Calu3 (cell line): Measurements from ENCODE around the gene AREL1. TPM values are rescaled to one million over a fixed set of nuclear protein-coding genes. Genes with fewer than 3 reads are reported as not detected.

Experiments
- BruUV-seq: library from RNA; stranded (reverse); fragments of 400-500 nt; replicated peaks from 2 replicates; lab custom pipeline; 2021; lab: Mats Ljungman, UMichigan
- CTCF ChIA-PET: fragments of 300-600 bp; sonication (Branson Sonifier 250); formaldehyde crosslinking; loops from one replicate; lab custom pipeline; 2022; ENCODE audit warnings: antibody characterized with exemption; lab: Charles Lee
- DNase-seq: peaks from one replicate; pipeline ENCODE4 v3.0.0; 2022
- H3K27ac Mint-ChIP-seq: one replicate; pipeline ENCODE4 v1.8.0; 2022; ENCODE audit warnings: mixed read lengths; ENCODE audit not compliant: unreplicated experiment
- H3K27me3 Mint-ChIP-seq: one replicate; pipeline ENCODE4 v1.8.0; 2022; ENCODE audit warnings: mixed read lengths; ENCODE audit not compliant: unreplicated experiment
- H3K36me3 Mint-ChIP-seq: one replicate; pipeline ENCODE4 v1.8.0; 2022; ENCODE audit warnings: mild to moderate bottlenecking, moderate library complexity, mixed read lengths; ENCODE audit not compliant: insufficient read depth, unreplicated experiment
- H3K4me1 Mint-ChIP-seq: one replicate; pipeline ENCODE4 v1.8.0; 2022; ENCODE audit warnings: mild to moderate bottlenecking, low read depth, mixed read lengths; ENCODE audit not compliant: unreplicated experiment
- H3K4me3 Mint-ChIP-seq: one replicate; pipeline ENCODE4 v1.8.0; 2022; ENCODE audit warnings: mild to moderate bottlenecking, low read depth, moderate library complexity, mixed read lengths; ENCODE audit not compliant: unreplicated experiment
- H3K9me3 Mint-ChIP-seq: one replicate; pipeline ENCODE4 v1.8.0; 2022; ENCODE audit warnings: low read depth, mixed read lengths; ENCODE audit not compliant: unreplicated experiment
- intact Hi-C: fragments of 100-400 bp; cut with micrococcal nuclease; formaldehyde crosslinking; loops from one replicate; pipeline ENCODE4 v1.10.0; 2022; ENCODE audit not compliant: unreplicated experiment
- total RNA-seq: library from RNA; stranded (reverse); gene quantifications from 2 replicates; pipeline ENCODE4 v1.2.3, GENCODE V29; 2022
- TF ChIP-seq, protein P1 (sequence below): fragments of 200-600 bp; IDR thresholded peaks from one replicate; pipeline ENCODE4 v1.8.0; 2022; ENCODE audit warnings: antibody characterized with exemption; ENCODE audit not compliant: unreplicated experiment

Gene AREL1
- total RNA-seq, 1 experiment from 2014 or later: 31.9 TPM

DNA sequence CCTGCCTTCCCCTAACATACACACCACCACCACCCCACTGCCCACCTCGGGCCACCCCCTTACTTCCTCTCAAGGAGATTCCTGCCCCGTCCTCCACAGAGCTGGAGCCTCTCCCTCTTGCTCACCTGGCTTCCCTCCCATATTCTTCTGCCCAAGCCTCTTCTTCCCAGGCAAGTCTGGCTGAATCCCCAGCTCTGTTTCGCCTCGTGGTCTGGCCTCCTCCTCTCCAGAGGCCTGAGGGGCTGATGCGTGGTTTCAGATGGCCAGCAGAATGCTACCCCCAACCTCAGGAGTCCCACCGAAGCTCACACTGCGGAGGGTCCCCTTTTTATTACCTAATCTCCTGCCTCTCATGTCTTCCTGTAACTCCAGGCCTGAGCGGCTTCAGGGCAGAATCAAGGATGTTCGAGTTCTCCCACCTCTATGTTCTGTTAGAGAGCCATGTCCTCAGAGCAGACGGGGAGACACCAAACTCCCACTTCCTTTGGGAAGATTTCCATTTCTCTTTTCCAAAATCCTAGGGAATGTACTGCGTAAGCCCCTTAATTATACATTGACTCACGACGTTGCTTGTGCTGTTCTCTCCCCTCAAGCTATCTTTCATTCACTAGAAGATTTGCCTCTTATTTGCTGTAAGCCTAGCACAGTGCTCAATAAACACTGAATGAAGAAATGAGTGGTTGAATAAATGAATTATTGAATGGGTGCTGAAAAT, 67.0 kb downstream of the AREL1 start:
- H3K4me1 Mint-ChIP-seq: no peaks in the 10 kb centered on the region

DNA sequence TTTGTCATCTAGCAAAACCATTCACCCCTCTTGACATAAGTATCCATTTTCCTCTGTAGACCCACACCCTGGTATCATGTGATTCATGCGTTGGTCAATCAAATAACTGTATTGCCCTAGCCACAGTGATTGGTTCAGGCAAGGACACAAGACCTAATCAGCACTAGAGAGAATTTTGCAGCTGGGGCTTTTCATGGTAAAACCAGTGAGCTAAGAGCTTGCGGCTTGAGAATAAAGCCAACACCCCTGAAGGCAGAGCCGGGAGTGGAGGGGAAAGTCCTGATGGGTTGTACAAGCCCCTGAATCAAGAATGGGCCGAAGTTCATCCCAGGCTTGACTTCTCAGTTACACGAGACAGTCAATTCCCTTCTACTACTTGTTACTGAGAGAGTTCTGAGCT, 67.6 kb downstream of the AREL1 start:
- no TSS peak for BruUV-seq
- TF ChIP-seq, protein P1, sequence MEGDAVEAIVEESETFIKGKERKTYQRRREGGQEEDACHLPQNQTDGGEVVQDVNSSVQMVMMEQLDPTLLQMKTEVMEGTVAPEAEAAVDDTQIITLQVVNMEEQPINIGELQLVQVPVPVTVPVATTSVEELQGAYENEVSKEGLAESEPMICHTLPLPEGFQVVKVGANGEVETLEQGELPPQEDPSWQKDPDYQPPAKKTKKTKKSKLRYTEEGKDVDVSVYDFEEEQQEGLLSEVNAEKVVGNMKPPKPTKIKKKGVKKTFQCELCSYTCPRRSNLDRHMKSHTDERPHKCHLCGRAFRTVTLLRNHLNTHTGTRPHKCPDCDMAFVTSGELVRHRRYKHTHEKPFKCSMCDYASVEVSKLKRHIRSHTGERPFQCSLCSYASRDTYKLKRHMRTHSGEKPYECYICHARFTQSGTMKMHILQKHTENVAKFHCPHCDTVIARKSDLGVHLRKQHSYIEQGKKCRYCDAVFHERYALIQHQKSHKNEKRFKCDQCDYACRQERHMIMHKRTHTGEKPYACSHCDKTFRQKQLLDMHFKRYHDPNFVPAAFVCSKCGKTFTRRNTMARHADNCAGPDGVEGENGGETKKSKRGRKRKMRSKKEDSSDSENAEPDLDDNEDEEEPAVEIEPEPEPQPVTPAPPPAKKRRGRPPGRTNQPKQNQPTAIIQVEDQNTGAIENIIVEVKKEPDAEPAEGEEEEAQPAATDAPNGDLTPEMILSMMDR: no peak
- no peak for DNase-seq
- Mint-ChIP-seq H3K9me3 (no peaks in the 10 kb centered on the region), H3K27ac (no peak overlapping the region), H3K4me1 (no peaks in the 10 kb centered on the region), H3K4me3 (no peak overlapping the region), H3K27me3 (no peaks in the 10 kb centered on the region), H3K36me3 (no peaks in the 10 kb centered on the region)
- CTCF ChIA-PET: interaction anchor here (0.7 kb wide), 1 partner anchor 307 kb away, joined by 4 read pairs; no protein-coding TSS in a partner anchor
- intact Hi-C loops: no loop called here

More for the DNA sequence above, 67.0 kb downstream of the AREL1 start:
- H3K4me3 Mint-ChIP-seq: no peak overlapping the region
- H3K27ac Mint-ChIP-seq: no peak overlapping the region
- BruUV-seq: no TSS peak
- no peaks in the 10 kb centered on the region for H3K36me3 Mint-ChIP-seq
- CTCF ChIA-PET: no interaction called here
- H3K9me3 Mint-ChIP-seq: no peaks in the 10 kb centered on the region
- no peak for DNase-seq
- intact Hi-C loops: no loop called here
- TF ChIP-seq, protein P1: no peak
- no peaks in the 10 kb centered on the region for H3K27me3 Mint-ChIP-seq

DNA sequence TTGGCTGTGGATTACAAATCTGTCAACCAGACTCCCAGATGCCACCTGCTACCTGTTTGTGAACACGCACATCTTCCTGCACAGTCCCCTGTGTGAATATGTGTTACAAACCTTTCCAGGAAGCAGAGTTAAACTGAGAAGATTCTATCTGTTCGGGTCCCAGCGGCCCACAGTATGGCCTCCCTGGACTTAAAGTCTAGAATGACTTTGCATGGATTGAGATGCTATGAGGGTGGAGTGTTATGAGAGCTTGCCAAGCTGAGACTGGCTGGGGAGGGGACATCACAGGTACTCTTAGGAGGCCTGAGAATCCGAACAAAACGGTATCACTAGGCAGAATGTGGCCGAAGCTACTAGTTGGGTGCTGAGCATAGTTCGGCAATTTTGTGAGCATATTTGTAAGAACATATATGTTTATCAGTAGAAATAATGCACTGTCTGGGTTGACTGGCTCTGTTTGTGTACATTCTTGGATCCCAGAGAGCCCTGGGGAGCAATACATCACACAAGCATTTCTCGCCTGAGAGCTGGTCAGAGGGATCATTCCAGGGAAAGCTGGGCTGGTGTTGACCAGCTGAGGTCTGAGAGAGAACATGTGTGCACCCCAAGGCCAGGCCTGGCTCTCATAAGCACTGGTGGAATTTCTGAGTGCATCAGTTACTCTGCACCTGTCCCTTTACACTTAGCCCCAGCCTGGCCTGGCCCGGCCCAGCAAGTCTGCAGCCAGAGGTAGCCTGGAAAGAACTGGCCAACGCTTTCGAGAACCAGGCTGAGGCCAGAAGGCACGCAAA, 71.1 kb downstream of the AREL1 start:
- Mint-ChIP-seq H3K36me3 (no peaks in the 10 kb centered on the region), H3K9me3 (no peaks in the 10 kb centered on the region), H3K27ac (no peak overlapping the region), H3K4me3 (no peak overlapping the region), H3K4me1 (no peaks in the 10 kb centered on the region), H3K27me3 (peaks cover 6% of the 10 kb centered on the region)
- DNase-seq: no peak
- TF ChIP-seq, protein P1: no peak
- intact Hi-C loops: no loop called here
- no TSS peak for BruUV-seq
- CTCF ChIA-PET: interaction anchor here (1.3 kb wide), 1 partner anchor 33 kb away, joined by 3 read pairs; no protein-coding TSS in a partner anchor

DNA sequence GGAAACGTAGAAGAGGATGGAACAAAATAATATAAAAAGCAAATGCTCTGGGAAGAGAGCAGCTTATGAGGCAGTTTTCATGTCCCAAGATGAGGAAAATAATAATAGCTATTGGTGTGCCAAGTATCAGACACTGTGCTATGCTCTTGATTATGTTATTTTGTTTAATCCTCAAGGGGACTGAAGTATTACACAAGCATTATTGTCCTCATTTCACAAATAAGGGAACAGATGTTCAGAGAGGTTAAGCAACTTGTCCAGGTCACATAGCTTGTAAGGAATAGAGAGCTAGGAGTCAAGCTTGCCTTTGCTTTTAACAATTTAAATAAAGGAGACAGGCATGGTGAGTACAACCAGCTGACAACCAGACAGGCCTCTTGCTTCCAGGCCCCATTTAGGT, 73.9 kb downstream of the AREL1 start:
- Mint-ChIP-seq H3K4me3 (no peak overlapping the region), H3K9me3 (no peaks in the 10 kb centered on the region), H3K27ac (no peak overlapping the region), H3K4me1 (no peaks in the 10 kb centered on the region), H3K36me3 (no peaks in the 10 kb centered on the region), H3K27me3 (peaks cover 32% of the 10 kb centered on the region)
- intact Hi-C loops: no loop called here
- CTCF ChIA-PET: interaction anchor here (1.0 kb wide), 1 partner anchor 30 kb away, joined by 3 read pairs; no protein-coding TSS in a partner anchor
- BruUV-seq: no TSS peak
- DNase-seq: no peak
- TF ChIP-seq, protein P1: no peak
